Activated CD8-positive, alpha-beta T cell treated with anti-CD3 and anti-CD28 coated beads, Interleukin-2, amount 10 ng/mL, durations not matched to agents 7 days and 5 days (primary cell): Measurements from ENCODE around the gene GPAT3. TPM values are rescaled to one million over a fixed set of nuclear protein-coding genes. Genes with fewer than 3 reads are reported as not detected.
"Not testable (repeated sequence)": the region's sequence is repeated elsewhere in the genome, so short reads cannot be mapped to it uniquely, and the experiment has no call there.

Experiments
- ATAC-seq: fragments of 150-1000 bp; cut with Tn5 transposase; one replicate; pipeline ENCODE4 v1.10.0; 2021; ENCODE audit warnings: moderate library complexity
- CTCF ChIA-PET: fragments of 350-600 bp; sonication (Branson Sonifier 250); formaldehyde crosslinking; loops from one replicate; lab custom pipeline; 2021; ENCODE audit warnings: antibody characterized with exemption; lab: Charles Lee
- POLR2A ChIA-PET: fragments of 350-600 bp; sonication (Branson Sonifier 250); formaldehyde crosslinking; loops from one replicate; lab custom pipeline; 2021; ENCODE audit warnings: antibody characterized with exemption; lab: Charles Lee
- DNase-seq: peaks from one replicate; pipeline ENCODE4 v3.0.0-alpha.2; 2020
- H3K27ac Mint-ChIP-seq: one replicate; pipeline ENCODE4 v1.8.0; 2021; ENCODE audit warnings: mild to moderate bottlenecking, mixed read lengths
- H3K27me3 Mint-ChIP-seq: one replicate; pipeline ENCODE4 v1.8.0; 2021; ENCODE audit warnings: low read depth, mixed read lengths
- H3K36me3 Mint-ChIP-seq: one replicate; pipeline ENCODE4 v1.8.0; 2021; ENCODE audit warnings: low read depth, mixed read lengths
- H3K4me1 Mint-ChIP-seq: one replicate; pipeline ENCODE4 v1.8.0; 2021; ENCODE audit warnings: low read depth, mixed read lengths
- H3K4me3 Mint-ChIP-seq: one replicate; pipeline ENCODE4 v1.8.0; 2021; ENCODE audit warnings: mild to moderate bottlenecking, mixed read lengths
- H3K9me3 Mint-ChIP-seq: one replicate; pipeline ENCODE4 v1.8.0; 2022; ENCODE audit warnings: mixed read lengths; ENCODE audit not compliant: insufficient read depth
- total RNA-seq, 2 experiments: library from RNA; stranded (reverse); gene quantifications; one replicate each; pipeline ENCODE4 v1.2.3, GENCODE V29; 2021

The GPAT3 gene
- total RNA-seq, 2 experiments from 2014 or later: 2.8 to 2.9 TPM

DNA sequence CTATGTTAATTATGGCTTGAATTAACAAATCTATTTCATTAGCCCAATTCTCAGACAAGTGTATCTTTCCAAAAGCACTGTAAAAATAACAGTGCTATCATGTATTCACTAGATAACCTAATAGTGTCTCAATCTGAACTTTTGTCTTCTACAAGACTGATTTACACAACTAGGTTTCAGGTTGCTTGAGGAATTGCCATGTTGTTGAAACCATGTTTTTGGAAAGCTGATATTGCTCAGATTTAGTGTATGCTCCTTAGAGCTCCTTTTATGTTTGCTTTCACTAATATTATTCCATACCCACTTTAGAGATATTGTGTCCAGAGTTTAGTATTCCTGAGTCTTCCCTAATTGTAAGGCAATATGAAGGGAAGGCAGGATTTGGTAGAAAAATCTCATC, 70.6 kb downstream of the GPAT3 start:
- no peak overlapping the region for H3K27ac Mint-ChIP-seq
- POLR2A ChIA-PET: no interaction called here
- H3K36me3 Mint-ChIP-seq: no peaks in the 10 kb centered on the region
- no peak overlapping the region for H3K4me3 Mint-ChIP-seq
- H3K9me3 Mint-ChIP-seq: no peaks in the 10 kb centered on the region
- CTCF ChIA-PET: no interaction called here
- peaks cover 10% of the 10 kb centered on the region for H3K27me3 Mint-ChIP-seq
- ATAC-seq (no peak), DNase-seq (no peak)
- H3K4me1 Mint-ChIP-seq: no peaks in the 10 kb centered on the region

GRCh38 chr4:83606898-83607297, 71.0 kb downstream of the GPAT3 start:
- Mint-ChIP-seq H3K4me3 (no peak overlapping the region), H3K36me3 (no peaks in the 10 kb centered on the region), H3K9me3 (no peaks in the 10 kb centered on the region), H3K27ac (no peak overlapping the region), H3K4me1 (no peaks in the 10 kb centered on the region), H3K27me3 (peaks cover 10% of the 10 kb centered on the region)
- no peak for ATAC-seq
- POLR2A ChIA-PET: no interaction called here
- CTCF ChIA-PET: no interaction called here
- no peak for DNase-seq

GRCh38 chr4:83609365-83609764, 73.5 kb downstream of the GPAT3 start:
- H3K4me1 Mint-ChIP-seq: no peaks in the 10 kb centered on the region
- ATAC-seq (no peak), DNase-seq (no peak)
- H3K9me3 Mint-ChIP-seq: peaks cover 7% of the 10 kb centered on the region
- no peak overlapping the region for H3K4me3 Mint-ChIP-seq
- H3K27ac Mint-ChIP-seq: no peak overlapping the region
- ChIA-PET POLR2A (interaction anchor here (0.5 kb wide), 1 partner anchor 64 kb away, joined by 3 read pairs; no protein-coding TSS in a partner anchor), CTCF (no interaction called here)
- H3K27me3 Mint-ChIP-seq: peaks cover 10% of the 10 kb centered on the region
- H3K36me3 Mint-ChIP-seq: no peaks in the 10 kb centered on the region

GRCh38 chr4:83610729-83611128, 74.8 kb downstream of the GPAT3 start:
- ATAC-seq (no peak), DNase-seq (no peak)
- POLR2A ChIA-PET: no interaction called here
- H3K4me1 Mint-ChIP-seq: no peaks in the 10 kb centered on the region
- H3K9me3 Mint-ChIP-seq: peaks cover 7% of the 10 kb centered on the region
- H3K36me3 Mint-ChIP-seq: no peaks in the 10 kb centered on the region
- peaks cover 10% of the 10 kb centered on the region for H3K27me3 Mint-ChIP-seq
- H3K4me3 Mint-ChIP-seq: no peak overlapping the region
- no peak overlapping the region for H3K27ac Mint-ChIP-seq
- CTCF ChIA-PET: no interaction called here

DNA sequence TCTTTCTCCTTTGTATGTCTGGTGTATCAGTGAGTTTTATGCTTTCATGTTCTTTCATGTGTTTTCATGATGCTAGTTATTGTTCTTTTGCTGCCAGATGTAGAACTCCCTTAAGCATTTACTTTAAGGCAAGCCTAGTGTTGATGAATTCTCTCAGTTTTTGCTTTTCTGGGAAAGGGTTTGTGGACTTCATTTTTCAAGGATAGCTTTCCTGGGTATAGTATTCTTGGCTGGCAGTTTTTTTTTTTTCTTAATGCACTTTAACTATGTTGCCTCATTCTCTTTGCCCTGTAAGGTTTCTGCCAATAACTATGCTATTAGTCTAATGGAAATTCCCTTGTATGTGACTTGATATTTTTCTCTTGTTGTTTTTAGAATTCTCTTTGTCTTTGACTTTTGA, 77.1 kb downstream of the GPAT3 start:
- DNase-seq (no peak), ATAC-seq (no peak)
- H3K27ac Mint-ChIP-seq: no peak overlapping the region
- H3K9me3 Mint-ChIP-seq: peaks cover 7% of the 10 kb centered on the region
- ChIA-PET POLR2A (no interaction called here), CTCF (no interaction called here)
- no peaks in the 10 kb centered on the region for H3K36me3 Mint-ChIP-seq
- no peak overlapping the region for H3K4me3 Mint-ChIP-seq
- peaks cover 15% of the 10 kb centered on the region for H3K27me3 Mint-ChIP-seq
- no peaks in the 10 kb centered on the region for H3K4me1 Mint-ChIP-seq

- CTCF ChIA-PET: no interaction called here
- ATAC-seq (no peak), DNase-seq (no peak)
- Mint-ChIP-seq H3K27ac (no peak overlapping the region), H3K36me3 (no peaks in the 10 kb centered on the region), H3K4me3 (no peak overlapping the region), H3K4me1 (peaks cover 1% of the 10 kb centered on the region), H3K27me3 (peaks cover 18% of the 10 kb centered on the region), H3K9me3 (peaks cover 7% of the 10 kb centered on the region)
- POLR2A ChIA-PET: no interaction called here
These were observed 78.1 kb downstream of the GPAT3 start for GRCh38 chr4:83613994-83614393.

GRCh38 chr4:83616252-83616651, 80.3 kb downstream of the GPAT3 start:
- CTCF ChIA-PET: no interaction called here
- no peak for ATAC-seq
- DNase-seq: no peak
- POLR2A ChIA-PET: no interaction called here
- H3K36me3 Mint-ChIP-seq: no peaks in the 10 kb centered on the region
- no peak overlapping the region for H3K4me3 Mint-ChIP-seq
- peaks cover 7% of the 10 kb centered on the region for H3K9me3 Mint-ChIP-seq
- no peak overlapping the region for H3K27ac Mint-ChIP-seq
- H3K27me3 Mint-ChIP-seq: peaks cover 18% of the 10 kb centered on the region
- H3K4me1 Mint-ChIP-seq: peaks cover 6% of the 10 kb centered on the region

- Mint-ChIP-seq H3K4me1 (peaks cover 6% of the 10 kb centered on the region), H3K9me3 (peaks cover 14% of the 10 kb centered on the region), H3K4me3 (no peak overlapping the region), H3K27me3 (peaks cover 18% of the 10 kb centered on the region), H3K36me3 (peaks cover 6% of the 10 kb centered on the region), H3K27ac (no peak overlapping the region)
- ChIA-PET POLR2A (no interaction called here), CTCF (no interaction called here)
- DNase-seq: no peak
- no peak for ATAC-seq
These were observed 81.6 kb downstream of the GPAT3 start for GRCh38 chr4:83617371-83618035.

GRCh38 chr4:83618431-83618830, 82.5 kb downstream of the GPAT3 start:
- H3K9me3 Mint-ChIP-seq: peaks cover 15% of the 10 kb centered on the region
- no peak for ATAC-seq
- no peak for DNase-seq
- POLR2A ChIA-PET: no interaction called here
- no peak overlapping the region for H3K4me3 Mint-ChIP-seq
- H3K27ac Mint-ChIP-seq: no peak overlapping the region
- CTCF ChIA-PET: no interaction called here
- peaks cover 6% of the 10 kb centered on the region for H3K36me3 Mint-ChIP-seq
- H3K27me3 Mint-ChIP-seq: peaks cover 16% of the 10 kb centered on the region
- peaks cover 6% of the 10 kb centered on the region for H3K4me1 Mint-ChIP-seq

DNA sequence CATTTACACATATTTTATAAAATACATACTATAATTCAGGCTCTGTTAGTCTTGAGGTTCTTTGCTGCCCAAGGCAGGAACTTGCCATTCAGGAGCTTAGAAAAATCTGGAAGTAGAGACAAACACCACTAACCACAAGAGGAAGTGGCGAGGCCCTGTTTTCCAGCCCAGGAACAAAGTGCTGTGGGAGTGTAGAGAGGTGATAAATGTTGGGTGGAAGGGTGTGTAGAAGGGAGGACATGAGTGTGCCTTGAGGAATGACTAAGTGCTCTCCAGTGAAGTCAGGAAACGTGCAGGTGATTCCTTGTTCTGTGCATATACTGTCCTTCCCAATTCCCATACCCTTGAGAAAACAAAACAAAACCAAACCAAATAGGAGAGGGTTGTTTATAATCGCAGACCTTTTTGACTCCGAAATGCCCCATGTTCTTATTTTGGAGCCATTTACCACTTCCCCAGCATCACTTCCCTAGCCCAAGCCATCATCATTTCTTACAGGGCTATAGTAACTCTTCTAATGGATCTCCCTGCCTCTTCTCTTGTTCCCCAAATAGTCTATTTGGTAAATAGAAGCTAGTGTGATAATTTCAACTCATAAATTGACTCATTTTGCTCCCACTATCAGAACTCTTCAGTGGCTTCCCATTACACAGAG, 83.2 kb downstream of the GPAT3 start:
- ATAC-seq (no peak), DNase-seq (no peak)
- ChIA-PET CTCF (no interaction called here), POLR2A (no interaction called here)
- peaks cover 16% of the 10 kb centered on the region for H3K27me3 Mint-ChIP-seq
- no peak overlapping the region for H3K27ac Mint-ChIP-seq
- H3K36me3 Mint-ChIP-seq: peaks cover 6% of the 10 kb centered on the region
- H3K4me1 Mint-ChIP-seq: peaks cover 6% of the 10 kb centered on the region
- H3K9me3 Mint-ChIP-seq: peaks cover 10% of the 10 kb centered on the region
- H3K4me3 Mint-ChIP-seq: no peak overlapping the region

DNA sequence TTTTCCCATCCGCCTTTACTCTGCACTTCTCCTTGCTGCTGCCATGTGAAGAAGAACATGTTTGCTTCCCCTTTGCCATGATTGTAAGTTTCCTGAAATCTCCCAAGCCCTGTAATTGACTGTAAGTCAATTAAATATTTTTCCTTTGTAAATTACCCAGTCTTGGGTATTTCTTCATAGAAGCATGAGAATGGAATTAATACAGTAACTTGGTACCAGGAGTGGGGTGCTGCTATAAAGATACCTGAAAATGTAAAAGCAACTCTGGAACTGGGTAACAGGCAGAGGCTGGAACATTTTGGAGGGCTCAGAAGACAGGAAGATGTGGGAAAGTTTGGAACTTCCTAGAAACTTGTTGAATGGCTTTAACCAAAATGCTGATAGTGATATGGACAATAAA, 86.2 kb downstream of the GPAT3 start:
- H3K36me3 Mint-ChIP-seq, ATAC-seq: not testable (repeated sequence)
- peaks cover 18% of the 10 kb centered on the region for H3K27me3 Mint-ChIP-seq

DNA sequence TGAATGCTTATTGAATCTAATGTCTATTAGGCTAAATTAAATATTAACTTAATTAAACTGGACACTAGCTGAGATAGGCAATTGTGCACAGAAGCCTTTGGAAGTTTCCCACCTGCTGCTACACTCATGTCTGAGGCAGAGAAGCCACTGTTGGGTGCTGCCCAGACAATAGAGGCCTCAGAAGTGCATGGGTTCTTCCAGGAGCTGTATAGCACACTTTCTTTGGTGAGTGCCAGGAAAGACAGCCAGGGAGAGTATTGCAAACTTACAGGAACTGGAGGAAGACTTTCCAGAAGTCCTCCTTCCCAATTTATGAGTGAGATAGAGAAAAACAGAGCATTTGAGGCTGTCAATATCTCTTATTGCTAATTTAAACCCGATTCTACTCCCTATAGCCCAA, 89.9 kb downstream of the GPAT3 start:
- DNase-seq (no peak), ATAC-seq (no peak)
- Mint-ChIP-seq H3K27ac (no peak overlapping the region), H3K9me3 (peaks cover 8% of the 10 kb centered on the region), H3K36me3 (peaks cover 6% of the 10 kb centered on the region), H3K4me1 (no peaks in the 10 kb centered on the region), H3K4me3 (no peak overlapping the region), H3K27me3 (peaks cover 6% of the 10 kb centered on the region)
- CTCF ChIA-PET: no interaction called here
- POLR2A ChIA-PET: no interaction called here

More for the DNA sequence above, 86.2 kb downstream of the GPAT3 start:
- CTCF ChIA-PET, DNase-seq, H3K4me1 Mint-ChIP-seq, H3K4me3 Mint-ChIP-seq, H3K9me3 Mint-ChIP-seq, POLR2A ChIA-PET, H3K27ac Mint-ChIP-seq: not testable (repeated sequence)
